HepG2 (cell line): ENCODE measurements around the gene SAPCD1. TPM values are rescaled to one million over a fixed set of nuclear protein-coding genes. Genes with fewer than 3 reads are reported as not detected.

Source experiments
- AHDC1 ChIP-seq: sonication (generic); formaldehyde crosslinking; IDR thresholded peaks from 2 replicates; pipeline ENCODE4 v1.5.1; 2020; ENCODE audit warnings: mild to moderate bottlenecking, missing genetic modification reagents, borderline replicate concordance
- ATF6 ChIP-seq: sonication (generic); formaldehyde crosslinking; conservative IDR thresholded peaks from 2 replicates; pipeline ENCODE4 v1.4.0; 2020; ENCODE audit warnings: missing genetic modification reagents
- HBP1 ChIP-seq: IDR thresholded peaks from 2 replicates; pipeline ENCODE4 v1.6.1; 2016; ENCODE audit warnings: low read depth, control low read depth
- HNRNPL ChIP-seq: fragments of 200-400 bp; formaldehyde crosslinking; IDR thresholded peaks from 2 replicates; pipeline ENCODE4 v1.6.1; 2017; ENCODE audit warnings: mild to moderate bottlenecking, low read depth, low read length
- KDM5A ChIP-seq: fragments of 200-600 bp; sonication (generic); IDR thresholded peaks from 2 replicates; pipeline ENCODE4 v1.7.0; 2018; ENCODE audit warnings: antibody characterized with exemption, mild to moderate bottlenecking, low read length, borderline replicate concordance
- MIER2 ChIP-seq: IDR thresholded peaks from 2 replicates; pipeline ENCODE4 v1.6.1; 2016; ENCODE audit warnings: missing biosample characterization, missing genetic modification reagents
- NFYB ChIP-seq: sonication (generic); formaldehyde crosslinking; IDR thresholded peaks from 2 replicates; pipeline ENCODE4 v1.4.0; 2020; ENCODE audit warnings: missing genetic modification reagents
- REST ChIP-seq, 2 experiments: IDR thresholded peaks; 2 replicates each; pipeline ENCODE4 v1.6.1; 2011 to 2012; ENCODE audit warnings: low read length in 2 of 2, borderline replicate concordance in 1 of 2, low read depth in 1 of 2, mild to moderate bottlenecking in 1 of 2, moderate library complexity in 1 of 2
- TBX2 ChIP-seq: sonication (generic); formaldehyde crosslinking; IDR thresholded peaks from 2 replicates; pipeline ENCODE4 v1.5.0; 2020; ENCODE audit warnings: missing genetic modification reagents, mild to moderate bottlenecking, borderline replicate concordance
- ZBTB20 ChIP-seq: sonication (generic); formaldehyde crosslinking; IDR thresholded peaks from 2 replicates; pipeline ENCODE4 v1.8.1; 2023; ENCODE audit warnings: missing genetic modification reagents, low read depth, mild to moderate bottlenecking, borderline replicate concordance
- polyA plus RNA-seq, 8 experiments: library from polyadenylated mRNA; depleted of rRNA in 3 of 8; stranded (reverse) in 7 of 8; unstranded in 1 of 8; fragments of >200 nt; fragmentation: Illumina TruSeq in 4 of 8; extraction: Trizol in 4 of 8; gene quantifications; 2 replicates each; pipeline versions ENCODE4 v1.2.1 to v1.2.3, GENCODE V29; 2011 to 2016; ENCODE audit warnings: low read depth in 4 of 8, missing spikeins in 1 of 8, mixed read lengths in 1 of 8; ENCODE audit not compliant: insufficient read depth in 1 of 8
- total RNA-seq, 5 experiments: library from RNA; depleted of rRNA; stranded (reverse); fragments of >200 nt; fragmentation: Illumina TruSeq; extraction: Trizol; gene quantifications; 2 replicates each; pipeline ENCODE4 v1.2.3, GENCODE V29; 2016; ENCODE audit warnings: low read depth in 1 of 5

Gene SAPCD1
- total and polyA plus RNA-seq, 2 of the 13 experiments (the other 11 are each of a cell fraction or from before 2014, with no cell fraction given), result 2.5 to 3.9 TPM

GRCh38 chr6:31737315-31737990 is 25.0 kb upstream of the SAPCD1 start (continued):
- TF ChIP-seq REST (IDR thresholded peaks at IDR 0.05; ENCODE audit: borderline replicate concordance in 1 of 2, low read depth in 1 of 2, low read length in 2 of 2), result peak in 1 of 2 experiments; percentile 74; a peak in 2 of 4 replicates
- TF ChIP-seq MIER2 (CRISPR knock-in tag), result no peak
- TF ChIP-seq NFYB (CRISPR knock-in tag), result 0 out of 2 replicates have a peak, but pooled peaks have one; percentile 7
- no peak for TF ChIP-seq HNRNPL
- TF ChIP-seq ATF6 (CRISPR knock-in tag), result no peak
- TF ChIP-seq AHDC1 (CRISPR knock-in tag), result peak; percentile 69; the same call in 1 of the 2 replicates
- TF ChIP-seq ZBTB20, result peak; percentile 71; the same call in 1 of the 2 replicates
- TF ChIP-seq TBX2 (CRISPR knock-in tag), result peak; percentile 83
- no peak for TF ChIP-seq KDM5A
- TF ChIP-seq HBP1, result peak; percentile 77; the same call in 1 of the 2 replicates
